GM18861 (cell line): ENCODE measurements around the gene TCL1A.
A peak's percentile ranks its signal among the peaks of the same experiment; 100 is the strongest.
"Not testable (repeated sequence)": the region's sequence is repeated elsewhere in the genome, so short reads cannot be mapped to it uniquely, and the experiment has no call there.

ENCODE experiments used
- ATAC-seq: cut with Tn5 transposase; IDR thresholded peaks from one replicate; pipeline ENCODE4 v1.9.1; 2021; ENCODE audit not compliant: unreplicated experiment

TCL1A gene

GRCh38 chr14:95713596-95714371 is at the start of gene TCL1A:
TSS of gene TCL1A (minus strand) at chr14:95714125. CDS start at chr14:95714066, 59 bp downstream.
- ATAC-seq: no peak

GRCh38 chr14:95763032-95763431 is 49.1 kb upstream of the TCL1A start:
- ATAC-seq: not testable (repeated sequence)

GRCh38 chr14:95761436-95761835 is 47.5 kb upstream of the TCL1A start:
- no peak for ATAC-seq

- no peak for ATAC-seq
Observed at GRCh38 chr14:95760596-95760995, 46.7 kb upstream of the TCL1A start.

- ATAC-seq: no peak
Observed at GRCh38 chr14:95759941-95760340, 46.0 kb upstream of the TCL1A start.

GRCh38 chr14:95758331-95758730 is 44.4 kb upstream of the TCL1A start:
- ATAC-seq: no peak

GRCh38 chr14:95756751-95757150 is 42.8 kb upstream of the TCL1A start:
- ATAC-seq: no peak

GRCh38 chr14:95756127-95756526 is 42.2 kb upstream of the TCL1A start:
- ATAC-seq: no peak

DNA sequence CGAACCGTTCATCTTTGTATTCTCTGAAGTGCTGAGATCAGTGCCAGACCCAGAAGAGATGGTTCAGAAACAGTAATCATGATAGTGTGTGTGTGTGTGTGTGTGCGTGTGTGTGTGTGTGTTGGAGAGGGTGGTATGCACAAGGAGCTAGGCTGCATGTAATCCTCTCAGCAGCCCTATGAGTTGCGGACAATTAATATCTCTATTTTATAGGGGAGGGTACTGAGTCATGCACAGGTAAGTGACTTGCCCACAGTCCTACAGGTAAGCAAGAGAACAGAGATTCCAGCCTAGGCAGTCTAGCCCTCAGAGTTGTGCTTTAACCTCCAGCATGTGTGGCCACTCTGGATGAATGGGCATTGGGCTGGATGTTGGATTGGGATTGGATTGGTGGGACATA is 27.9 kb upstream of the TCL1A start:
- no peak for ATAC-seq

GRCh38 chr14:95741038-95741490 is 27.1 kb upstream of the TCL1A start:
- ATAC-seq: no peak

DNA sequence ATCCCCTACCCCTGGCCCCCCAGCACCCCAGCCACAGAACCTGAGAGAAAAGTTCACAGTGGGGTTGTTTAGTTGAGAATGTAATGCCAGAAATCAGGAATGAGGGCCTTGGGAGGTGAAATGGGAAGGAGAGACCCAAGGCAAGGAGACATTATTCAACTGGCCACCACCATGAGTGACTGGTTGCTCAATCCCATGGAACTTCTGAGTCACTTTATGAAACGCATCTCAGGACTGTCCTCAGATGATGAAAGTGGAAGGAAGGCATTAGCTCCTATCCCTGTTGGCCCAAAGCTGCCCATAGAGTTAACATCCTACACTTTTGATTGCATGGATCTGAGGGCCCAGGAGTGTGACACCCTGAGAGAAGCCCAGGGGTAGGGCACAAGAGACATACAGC is 25.4 kb upstream of the TCL1A start:
- no peak for ATAC-seq

DNA sequence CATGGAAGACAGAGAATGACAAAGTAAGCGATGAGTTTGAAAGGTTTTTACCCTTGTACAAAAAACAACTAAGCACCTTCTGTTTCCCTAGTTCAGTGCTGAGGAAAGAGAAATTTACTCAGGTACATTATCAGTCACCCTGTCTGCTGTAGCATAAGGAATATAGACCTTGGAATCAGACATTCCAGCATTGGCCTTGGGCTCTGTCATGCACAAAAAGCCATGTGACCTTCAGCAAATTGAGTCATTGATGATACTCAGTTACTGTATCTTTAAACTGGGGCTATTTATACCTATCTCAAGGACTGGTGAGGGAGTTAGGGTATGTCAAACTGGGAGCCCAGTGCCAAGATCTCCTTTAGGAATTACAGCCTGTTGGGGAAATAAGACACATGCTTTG is 19.3 kb upstream of the TCL1A start:
- ATAC-seq: no peak

GRCh38 chr14:95730126-95730525 is 16.2 kb upstream of the TCL1A start:
- ATAC-seq: no peak

GRCh38 chr14:95729402-95730028 is 15.6 kb upstream of the TCL1A start:
- peak; percentile 50 for ATAC-seq

DNA sequence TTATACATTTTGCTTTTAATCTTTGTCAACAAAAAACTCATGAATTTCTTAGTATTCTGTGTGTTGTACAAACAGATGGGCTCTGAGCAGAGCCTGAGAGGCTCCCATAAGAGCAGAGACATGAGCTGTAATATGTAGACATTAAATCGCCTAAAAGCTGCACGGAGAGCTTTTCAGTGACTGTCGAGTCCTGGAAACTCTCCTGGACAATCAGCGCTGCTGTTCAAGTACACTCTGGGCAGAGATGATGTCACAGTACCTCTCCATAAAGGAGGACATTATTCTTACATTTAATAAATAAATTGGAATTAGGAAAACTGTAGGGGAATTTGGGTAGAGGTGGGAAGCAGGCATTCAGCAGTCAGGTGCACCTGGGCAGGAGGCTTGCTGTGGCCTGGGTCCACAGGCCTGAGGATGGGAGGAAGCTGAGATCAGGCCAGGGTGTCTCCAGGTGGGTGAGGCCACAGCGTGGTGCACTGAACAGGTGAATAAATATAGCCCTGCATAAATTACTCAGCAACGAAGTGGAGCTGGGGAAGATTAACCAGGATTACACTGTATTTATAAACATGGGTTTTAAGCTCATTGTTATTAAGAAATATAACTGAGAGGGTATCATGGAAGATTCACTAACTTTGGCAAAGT is 13.3 kb upstream of the TCL1A start:
- no peak for ATAC-seq

DNA sequence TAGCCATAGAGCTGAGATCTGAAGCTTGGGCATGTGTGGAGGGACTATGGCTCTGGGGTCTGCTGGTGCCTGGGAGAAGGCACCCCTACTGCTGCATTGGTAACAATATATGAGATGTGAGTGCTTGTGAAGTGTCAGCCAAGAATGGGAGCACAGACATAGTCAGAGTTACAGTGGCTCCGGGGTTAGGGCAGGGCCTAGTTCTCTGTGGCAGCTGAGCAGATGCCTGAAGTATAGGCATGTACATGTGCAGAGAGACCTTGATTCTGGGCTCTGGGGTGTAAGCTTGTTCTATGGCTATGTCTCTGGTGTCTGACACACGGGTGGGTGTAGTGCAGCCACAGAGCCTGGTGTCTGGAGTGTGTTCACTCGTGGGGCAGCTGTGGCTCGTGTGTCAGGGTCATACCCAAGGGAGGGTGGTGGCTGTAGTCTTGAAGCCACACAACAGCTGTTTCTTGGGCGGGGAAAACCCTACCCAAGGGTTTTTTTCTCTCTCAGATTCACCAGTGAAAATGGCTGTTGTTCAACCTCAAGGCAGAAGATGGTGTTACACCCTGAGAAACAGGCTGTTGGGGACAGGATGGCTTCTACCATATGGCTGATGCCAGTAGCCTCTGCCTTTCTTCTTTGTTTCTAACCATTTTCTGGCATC is 11.9 kb upstream of the TCL1A start:
- ATAC-seq: peak; percentile 78

DNA sequence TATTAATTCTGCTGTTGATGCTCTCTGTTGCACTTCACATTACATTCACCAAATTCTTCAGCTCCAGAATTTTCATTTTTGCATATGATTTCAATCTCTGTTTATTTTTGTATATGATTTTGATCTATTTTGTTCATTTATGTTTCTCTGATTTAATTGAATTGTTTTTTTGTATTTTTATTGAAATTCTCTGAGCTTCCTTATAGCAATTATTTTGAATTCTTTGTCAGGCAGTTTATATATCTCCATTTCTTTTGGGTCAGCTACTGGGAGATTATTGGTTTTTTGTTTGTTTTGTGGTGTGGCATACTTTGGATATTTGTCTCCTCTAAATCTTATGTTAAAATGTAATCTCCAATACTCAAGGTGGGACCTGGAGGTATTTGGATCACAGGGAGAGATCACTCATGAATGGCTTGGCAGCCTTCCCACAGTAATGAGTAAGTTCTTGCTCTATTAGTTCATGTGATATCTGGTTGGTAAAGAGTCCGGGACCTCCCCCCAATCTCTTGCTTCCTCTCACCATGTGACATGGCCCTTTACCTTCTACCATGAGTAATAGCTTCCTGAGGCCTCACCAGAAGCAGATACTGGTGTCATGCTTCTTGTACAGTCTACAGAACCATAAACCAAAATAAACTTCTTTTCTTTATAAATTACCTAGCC is 8.7 kb upstream of the TCL1A start:
- no peak for ATAC-seq

- ATAC-seq: no peak
Observed at GRCh38 chr14:95712398-95712797, 1.5 kb downstream of the TCL1A start.

GRCh38 chr14:95711476-95712176 is 2.3 kb downstream of the TCL1A start:
- ATAC-seq: no peak

DNA sequence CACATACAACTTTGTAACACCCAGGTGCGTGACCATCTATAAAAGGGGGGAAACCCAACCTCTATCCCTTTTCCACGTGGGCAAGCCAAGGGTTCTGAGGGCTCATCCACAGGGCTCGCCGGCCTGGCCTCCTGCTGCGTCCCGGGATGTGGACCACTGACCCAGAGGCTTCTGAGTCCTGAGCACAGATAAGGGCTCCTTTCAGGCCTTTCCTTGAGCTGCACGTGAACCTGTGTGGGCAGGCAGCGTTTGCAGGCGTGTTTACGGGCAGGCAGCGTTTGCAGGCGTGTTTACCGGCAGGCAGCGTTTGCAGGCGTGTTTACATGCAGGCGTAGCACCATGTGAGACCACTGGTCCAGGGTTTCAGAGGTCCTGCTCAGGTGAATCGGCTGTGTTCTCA is 3.8 kb downstream of the TCL1A start:
- ATAC-seq: no peak
